ENCODE measurements around the gene PDZK1IP1.

Gene PDZK1IP1

DNA sequence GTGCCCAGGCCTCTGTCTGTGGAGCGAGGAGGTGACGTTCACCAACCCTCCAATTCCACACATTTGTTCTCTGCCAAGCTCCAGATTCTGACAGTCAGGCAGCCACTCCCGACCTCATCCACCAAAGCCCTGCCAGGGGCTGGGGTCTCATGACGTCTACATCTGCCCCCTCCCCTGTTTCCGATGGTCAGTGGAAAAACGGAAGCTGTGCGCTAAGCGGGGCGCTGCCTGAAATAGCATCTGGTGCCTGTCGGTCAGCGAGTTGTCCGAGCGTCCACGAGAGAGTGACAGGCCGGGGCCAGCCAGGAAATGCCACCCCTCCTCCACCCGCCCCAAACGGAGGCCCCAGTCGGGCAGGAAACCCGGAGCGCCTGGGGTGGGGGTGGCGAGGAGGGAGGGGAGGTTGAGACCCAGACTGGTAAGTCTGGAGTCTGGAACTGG, 45.4 kb upstream of the PDZK1IP1 start:
- Histone ChIP-seq H3K79me2 (ENCODE audit: insufficient read depth, low read length) (no peaks in the 10 kb centered on the region), H3K27ac (ENCODE audit: low read length) (no peak overlapping the region), H2AFZ (ENCODE audit: low read depth, low read length) (no peak overlapping the region), H4K20me1 (ENCODE audit: insufficient read depth, low read length) (no peaks in the 10 kb centered on the region), H3K36me3 (ENCODE audit: insufficient read depth, low read length) (no peaks in the 10 kb centered on the region), H3K4me1 (ENCODE audit: insufficient read depth, low read length) (no peaks in the 10 kb centered on the region), H3K9me3 (ENCODE audit: insufficient read depth, low read length, severe bottlenecking) (no peaks in the 10 kb centered on the region), H3K4me2 (ENCODE audit: insufficient read depth, low read length) (no peak overlapping the region), H3K9ac (ENCODE audit: low read depth, low read length) (no peak overlapping the region), H3K27me3 (ENCODE audit: insufficient read depth, low read length, poor library complexity) (no peaks in the 10 kb centered on the region), H3K4me3 (ENCODE audit: low read depth in 1 of 2, low read length in 2 of 2) (no peak overlapping the region)
- DNase-seq: no peak
- TF ChIP-seq, protein P1, sequence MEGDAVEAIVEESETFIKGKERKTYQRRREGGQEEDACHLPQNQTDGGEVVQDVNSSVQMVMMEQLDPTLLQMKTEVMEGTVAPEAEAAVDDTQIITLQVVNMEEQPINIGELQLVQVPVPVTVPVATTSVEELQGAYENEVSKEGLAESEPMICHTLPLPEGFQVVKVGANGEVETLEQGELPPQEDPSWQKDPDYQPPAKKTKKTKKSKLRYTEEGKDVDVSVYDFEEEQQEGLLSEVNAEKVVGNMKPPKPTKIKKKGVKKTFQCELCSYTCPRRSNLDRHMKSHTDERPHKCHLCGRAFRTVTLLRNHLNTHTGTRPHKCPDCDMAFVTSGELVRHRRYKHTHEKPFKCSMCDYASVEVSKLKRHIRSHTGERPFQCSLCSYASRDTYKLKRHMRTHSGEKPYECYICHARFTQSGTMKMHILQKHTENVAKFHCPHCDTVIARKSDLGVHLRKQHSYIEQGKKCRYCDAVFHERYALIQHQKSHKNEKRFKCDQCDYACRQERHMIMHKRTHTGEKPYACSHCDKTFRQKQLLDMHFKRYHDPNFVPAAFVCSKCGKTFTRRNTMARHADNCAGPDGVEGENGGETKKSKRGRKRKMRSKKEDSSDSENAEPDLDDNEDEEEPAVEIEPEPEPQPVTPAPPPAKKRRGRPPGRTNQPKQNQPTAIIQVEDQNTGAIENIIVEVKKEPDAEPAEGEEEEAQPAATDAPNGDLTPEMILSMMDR (IDR thresholded peaks at IDR 0.05; ENCODE audit: borderline replicate concordance, extremely low read depth, low read length, poor library complexity, severe bottlenecking): no peak
- TF ChIP-seq EZH2 (IDR thresholded peaks at IDR 0.05; ENCODE audit: borderline replicate concordance, low read depth, low read length, severe bottlenecking): no peak
- no peak for ATAC-seq (ENCODE audit: insufficient read depth, low read depth)

DNA sequence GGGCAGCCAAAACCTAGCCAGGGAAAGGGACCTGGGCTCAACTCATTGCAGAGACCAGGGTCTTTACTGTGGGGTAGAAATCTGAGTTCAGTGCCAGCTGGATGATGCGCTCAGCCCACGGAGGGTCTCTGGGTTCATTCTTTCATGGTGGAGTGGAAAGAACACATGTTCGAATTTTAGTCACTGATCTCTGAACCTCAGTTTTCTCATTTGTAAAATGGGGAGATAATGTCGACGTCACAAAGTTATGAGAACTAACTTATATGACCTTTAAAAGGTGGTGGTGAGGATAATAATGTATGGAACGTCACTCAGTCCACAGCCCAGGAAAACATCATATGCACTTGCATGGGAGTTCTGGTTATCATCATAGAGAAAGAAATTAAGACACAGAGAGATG, 43.4 kb upstream of the PDZK1IP1 start:
- H3K27ac ChIP-seq (ENCODE audit: low read length): no peak overlapping the region
- no peaks in the 10 kb centered on the region for H3K9me3 ChIP-seq (ENCODE audit: insufficient read depth, low read length, severe bottlenecking)
- H3K27me3 ChIP-seq (ENCODE audit: insufficient read depth, low read length, poor library complexity): peaks cover 3% of the 10 kb centered on the region
- no peak overlapping the region for H3K4me2 ChIP-seq (ENCODE audit: insufficient read depth, low read length)
- no peaks in the 10 kb centered on the region for H3K36me3 ChIP-seq (ENCODE audit: insufficient read depth, low read length)
- TF ChIP-seq EZH2 (IDR thresholded peaks at IDR 0.05; ENCODE audit: borderline replicate concordance, low read depth, low read length, severe bottlenecking): no peak
- TF ChIP-seq, protein P1 (IDR thresholded peaks at IDR 0.05; ENCODE audit: borderline replicate concordance, extremely low read depth, low read length, poor library complexity, severe bottlenecking): no peak
- no peaks in the 10 kb centered on the region for H4K20me1 ChIP-seq (ENCODE audit: insufficient read depth, low read length)
- no peak overlapping the region for H2AFZ ChIP-seq (ENCODE audit: low read depth, low read length)
- DNase-seq (no peak), ATAC-seq (ENCODE audit: insufficient read depth, low read depth) (no peak)
- no peaks in the 10 kb centered on the region for H3K4me1 ChIP-seq (ENCODE audit: insufficient read depth, low read length)
- no peak overlapping the region for H3K4me3 ChIP-seq (ENCODE audit: low read depth in 1 of 2, low read length in 2 of 2)
- no peak overlapping the region for H3K9ac ChIP-seq (ENCODE audit: low read depth, low read length)
- H3K79me2 ChIP-seq (ENCODE audit: insufficient read depth, low read length): no peaks in the 10 kb centered on the region

DNA sequence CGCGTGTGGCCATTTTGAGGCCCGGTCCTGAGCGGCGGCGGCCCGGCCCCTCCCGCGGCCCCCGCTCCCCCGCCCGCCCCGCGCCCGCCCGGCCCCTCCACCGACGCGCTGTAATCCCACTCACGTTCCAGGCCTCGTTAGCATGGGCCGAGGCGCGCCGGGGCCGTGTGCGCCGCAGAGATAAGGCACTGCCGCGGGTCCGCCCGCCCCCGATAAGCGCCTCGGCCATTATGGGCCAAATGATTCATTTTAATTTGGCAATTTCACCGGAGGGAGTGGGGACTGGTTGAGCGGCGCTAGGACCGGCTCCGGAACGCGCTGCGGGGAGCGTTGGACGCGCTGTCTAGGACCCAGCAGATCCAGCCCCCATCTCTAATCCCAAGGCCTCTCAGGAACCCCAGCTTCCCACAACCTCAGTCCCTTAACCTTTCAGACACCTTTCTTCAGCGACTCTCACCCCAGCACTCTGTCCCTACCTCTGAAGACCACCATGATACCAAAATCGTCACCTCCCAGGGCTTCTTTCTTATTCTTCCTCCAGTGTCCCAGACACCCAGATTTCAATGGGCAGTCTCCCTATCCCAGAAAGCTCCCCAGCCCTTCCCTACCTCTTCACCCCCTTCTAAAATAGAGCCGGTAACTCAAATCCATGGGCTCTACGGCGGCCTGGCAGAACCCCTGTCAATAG, 42.5 kb upstream of the PDZK1IP1 start, which contains the start of gene TAL1:
TAL1 (minus strand) TSS at position 39 of the 688 bp plus-strand sequence. CDS start 6,337 bp downstream, outside the sequence.
- H3K27ac ChIP-seq (ENCODE audit: low read length): no peak within 1 kb of the TSS
- H3K27me3 ChIP-seq (ENCODE audit: insufficient read depth, low read length, poor library complexity): peaks cover 10% of the 10 kb centered on the region
- no peaks in the 10 kb centered on the region for H4K20me1 ChIP-seq (ENCODE audit: insufficient read depth, low read length)
- H3K9ac ChIP-seq (ENCODE audit: low read depth, low read length): no peak within 1 kb of the TSS
- ATAC-seq (ENCODE audit: insufficient read depth, low read depth) (no peak), DNase-seq (no peak)
- no peak within 1 kb of the TSS for H3K4me2 ChIP-seq (ENCODE audit: insufficient read depth, low read length)
- H3K4me1 ChIP-seq (ENCODE audit: insufficient read depth, low read length): no peaks in the 10 kb centered on the region
- no peaks in the 10 kb centered on the region for H3K9me3 ChIP-seq (ENCODE audit: insufficient read depth, low read length, severe bottlenecking)
- H3K4me3 ChIP-seq (ENCODE audit: low read depth in 1 of 2, low read length in 2 of 2): no peak within 1 kb of the TSS
- H3K36me3 ChIP-seq (ENCODE audit: insufficient read depth, low read length): no peaks in the 10 kb centered on the region
- TF ChIP-seq, protein P1 (IDR thresholded peaks at IDR 0.05; ENCODE audit: borderline replicate concordance, extremely low read depth, low read length, poor library complexity, severe bottlenecking): no peak
- no peak for TF ChIP-seq EZH2 (IDR thresholded peaks at IDR 0.05; ENCODE audit: borderline replicate concordance, low read depth, low read length, severe bottlenecking)
- H3K79me2 ChIP-seq (ENCODE audit: insufficient read depth, low read length): no peaks in the 10 kb centered on the region
- H2AFZ ChIP-seq (ENCODE audit: low read depth, low read length): no peak within 1 kb of the TSS

Data from DND-41 (cell line).